CD4-positive, alpha-beta T cell treated with Interleukin-17A for 4 hours (primary cell): ENCODE results near the gene LDB3.
A peak's percentile ranks its signal among the peaks of the same experiment; 100 is the strongest.

Source experiments
- DNase-seq: peaks from one replicate; pipeline ENCODE4 v3.0.0-alpha.2; 2020; ENCODE audit warnings: mixed read lengths

The LDB3 gene

DNA sequence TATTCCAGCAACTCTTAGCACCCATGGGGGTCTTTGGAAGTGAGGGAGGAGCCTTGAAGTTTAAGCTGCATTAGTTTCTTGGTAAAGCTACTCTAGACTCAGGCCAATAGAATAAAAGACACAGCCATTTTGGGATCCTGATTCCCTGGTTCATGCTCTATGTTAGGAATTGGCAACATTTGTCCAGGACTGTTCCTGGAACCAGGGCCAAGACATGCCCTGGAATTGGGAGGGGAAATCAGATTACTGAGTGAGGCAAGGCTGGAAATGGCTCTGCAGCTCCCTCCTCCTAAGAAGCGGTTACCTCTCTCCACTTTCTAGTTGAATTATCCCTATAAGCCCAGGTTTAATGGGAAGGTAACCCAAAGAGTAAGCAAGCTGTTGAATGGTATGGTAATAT is 73.9 kb downstream of the LDB3 start:
- no peak for DNase-seq

DNA sequence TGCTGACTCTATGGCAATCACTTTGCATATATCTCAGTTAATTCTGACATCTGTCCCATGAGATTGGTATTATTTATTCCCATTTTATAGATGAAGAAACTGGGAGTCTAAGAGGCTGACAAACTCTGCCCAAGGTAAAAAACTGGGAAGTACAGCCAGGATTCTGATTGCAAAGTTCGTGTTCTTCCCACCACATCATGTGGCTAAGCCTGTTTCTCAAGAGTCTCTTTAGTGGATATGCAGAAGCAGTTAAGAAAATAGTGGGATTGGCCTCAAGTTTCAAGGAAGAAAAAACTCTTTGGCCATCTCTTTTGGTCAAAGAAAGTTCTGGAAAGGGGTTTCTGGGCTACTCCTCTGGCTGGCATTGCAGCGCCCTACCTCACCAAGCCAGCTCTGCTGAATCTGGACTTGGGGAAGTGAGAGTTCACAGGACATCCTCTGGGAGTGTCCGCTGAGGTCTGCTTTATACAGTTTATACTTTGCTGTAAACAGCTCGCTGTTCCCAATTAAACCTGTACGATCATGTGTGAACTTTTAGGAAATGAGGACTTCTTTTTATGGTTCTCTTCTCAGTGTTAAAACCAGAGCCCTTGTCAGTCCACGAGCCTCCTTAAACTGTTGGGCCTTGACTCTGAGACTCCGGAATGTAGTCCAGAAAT is 75.9 kb downstream of the LDB3 start:
- DNase-seq: no peak

DNA sequence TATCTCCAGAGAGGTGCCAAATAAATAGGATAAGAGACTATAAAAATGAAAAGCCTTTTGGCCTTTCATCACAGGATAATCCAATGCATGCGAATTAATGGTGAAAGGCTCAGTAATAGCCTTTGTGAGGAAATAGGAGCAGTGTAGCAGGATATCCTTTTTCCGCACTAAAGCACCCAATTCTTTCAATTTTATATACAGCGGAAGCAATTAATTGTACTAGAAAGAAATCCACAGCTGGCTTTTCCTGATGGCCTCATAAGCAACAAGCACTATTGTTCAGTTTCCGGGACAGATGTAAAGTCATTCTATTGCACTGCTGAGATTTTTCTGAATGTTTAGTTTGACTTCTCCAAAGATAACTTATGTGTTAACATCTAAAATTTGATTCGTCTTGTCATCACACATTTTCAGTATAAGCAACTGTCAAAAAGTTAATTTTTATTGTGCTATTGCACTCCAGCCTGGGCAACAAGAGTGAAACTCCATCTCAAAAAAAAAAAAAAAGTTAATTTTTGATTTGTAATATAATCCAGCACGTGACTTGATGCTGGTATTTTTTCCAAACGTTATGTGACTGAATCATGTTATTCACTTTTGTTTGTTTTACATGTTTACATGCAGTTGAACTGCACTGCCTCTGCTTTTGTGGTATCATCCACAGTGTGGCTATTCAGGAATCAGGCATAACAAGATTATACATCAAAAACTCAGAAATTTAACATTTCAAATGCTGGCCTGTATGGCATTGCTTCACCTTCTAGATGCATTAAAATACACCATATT is 79.7 kb downstream of the LDB3 start:
- no peak for DNase-seq

DNA sequence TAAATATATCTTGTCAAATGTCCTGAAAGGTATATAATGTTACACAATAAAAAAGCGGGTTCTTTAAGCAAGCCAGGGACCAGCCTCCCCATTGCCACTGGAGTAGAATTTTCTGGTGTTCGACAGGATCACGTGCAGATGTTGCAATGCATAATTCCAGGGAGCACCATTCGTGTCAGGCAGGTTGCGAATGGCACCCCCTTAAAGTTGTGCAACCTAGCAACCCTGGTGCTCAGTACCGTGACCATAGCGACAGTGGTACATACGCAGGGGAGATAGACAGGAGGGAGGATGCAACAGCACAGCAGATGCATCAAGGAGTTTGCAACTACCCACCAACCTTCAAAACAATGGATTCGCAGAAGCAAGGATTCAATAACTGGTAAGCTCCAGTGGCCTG is 81.5 kb downstream of the LDB3 start:
- no peak for DNase-seq

DNA sequence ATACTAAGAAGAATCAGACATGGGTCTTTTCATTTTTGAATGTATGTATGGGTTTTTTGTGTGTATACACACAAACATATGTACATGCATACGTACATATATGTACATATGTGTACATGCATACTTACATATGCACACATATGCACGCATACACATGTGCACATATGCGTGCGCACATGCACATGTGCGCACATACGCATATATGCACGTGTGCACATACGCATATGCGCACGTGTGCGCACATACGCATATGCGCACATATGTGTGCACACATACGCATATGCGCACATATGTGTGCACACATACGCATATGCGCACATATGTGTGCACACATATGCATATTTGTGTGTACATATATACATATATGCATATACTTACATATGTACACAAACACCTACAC is 83.2 kb downstream of the LDB3 start:
- DNase-seq: no peak

DNA sequence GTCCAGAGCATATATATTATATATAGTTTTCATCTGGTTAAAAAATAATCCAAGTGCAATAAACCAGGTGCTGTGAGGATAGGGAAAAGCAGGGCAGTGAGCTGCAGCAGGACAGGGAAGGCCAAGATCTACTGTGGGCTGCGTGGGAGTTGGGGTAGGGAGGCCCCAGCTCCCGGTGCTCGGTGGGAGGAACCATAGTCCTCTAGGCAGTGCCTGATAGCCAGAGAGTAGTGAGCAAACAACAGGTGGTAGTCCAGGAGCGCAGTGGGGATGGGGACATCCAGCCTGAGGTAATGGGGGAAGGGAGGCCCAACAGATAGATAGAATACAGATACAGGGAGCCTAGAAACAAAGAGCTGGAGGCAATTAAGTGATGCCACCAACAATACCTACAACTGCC is 84.0 kb downstream of the LDB3 start:
- no peak for DNase-seq

DNA sequence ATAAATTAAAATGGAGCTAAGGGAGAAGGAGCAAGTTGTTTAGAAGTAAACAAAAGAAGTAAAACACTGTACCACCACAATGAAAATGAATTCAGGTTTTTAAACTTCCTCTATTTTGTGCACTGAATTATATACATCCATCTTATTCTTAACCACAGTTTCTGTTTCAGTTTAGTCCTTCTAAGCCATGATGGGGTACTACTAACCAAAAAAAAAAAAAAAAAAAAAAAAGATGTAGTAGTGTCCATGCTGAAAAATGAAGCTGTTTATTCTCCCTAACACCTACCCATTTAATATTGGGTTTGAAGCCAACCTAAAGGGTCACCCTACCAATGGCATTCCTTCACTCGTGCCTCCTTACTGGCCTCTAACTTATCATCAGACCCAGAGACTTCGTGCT is 84.7 kb downstream of the LDB3 start:
- no peak for DNase-seq

DNA sequence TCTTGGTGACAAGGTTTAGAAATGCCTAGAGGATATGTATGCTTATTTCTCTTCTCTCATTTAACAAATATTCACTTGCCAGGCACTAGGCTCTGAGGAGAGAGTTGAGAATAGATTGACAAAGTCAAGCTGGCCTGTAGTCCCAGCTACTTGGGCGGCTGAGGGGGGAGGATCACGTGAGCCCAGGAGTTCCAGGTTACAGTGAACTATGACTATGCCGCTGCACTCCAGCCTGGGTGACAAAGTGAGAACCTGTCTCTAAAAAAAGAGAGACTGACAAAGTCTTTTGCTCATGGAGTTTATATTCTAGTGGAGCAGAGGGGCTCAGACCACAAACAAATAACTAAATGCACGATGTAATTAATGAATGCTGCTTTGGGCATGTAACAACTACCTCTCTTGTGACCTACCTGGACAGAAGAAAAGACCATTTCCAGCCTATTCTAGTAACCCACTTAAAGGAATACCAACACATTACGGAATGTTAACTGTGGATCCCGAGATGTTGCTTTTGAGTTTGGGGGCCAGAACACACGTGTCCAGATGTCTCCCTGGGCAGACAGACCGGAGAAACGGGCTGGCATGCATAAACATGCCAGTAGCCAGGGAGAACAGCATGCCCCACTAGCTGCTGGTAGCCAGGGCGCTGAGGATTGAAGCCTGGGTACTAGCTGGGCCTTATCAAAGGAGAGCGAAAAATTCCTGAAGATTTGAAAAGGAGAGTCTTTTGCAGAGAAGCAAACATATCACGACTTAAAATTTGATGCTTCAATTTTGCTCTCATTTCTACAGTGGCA is 85.5 kb downstream of the LDB3 start:
- no peak for DNase-seq

DNA sequence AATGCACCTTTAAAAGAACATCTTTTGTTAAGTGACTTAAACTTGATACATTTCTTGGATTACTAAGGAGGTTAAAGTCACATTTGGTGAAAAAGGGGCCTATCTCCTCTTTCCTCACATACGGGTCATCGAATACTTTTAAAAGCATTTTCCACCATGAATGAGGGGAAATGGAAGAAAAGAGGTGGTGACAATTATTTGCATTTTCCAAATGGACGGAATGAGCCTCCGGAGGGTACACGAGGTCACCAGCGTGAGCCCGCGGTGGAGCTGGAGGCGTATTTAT is 87.1 kb downstream of the LDB3 start:
- no peak for DNase-seq

DNA sequence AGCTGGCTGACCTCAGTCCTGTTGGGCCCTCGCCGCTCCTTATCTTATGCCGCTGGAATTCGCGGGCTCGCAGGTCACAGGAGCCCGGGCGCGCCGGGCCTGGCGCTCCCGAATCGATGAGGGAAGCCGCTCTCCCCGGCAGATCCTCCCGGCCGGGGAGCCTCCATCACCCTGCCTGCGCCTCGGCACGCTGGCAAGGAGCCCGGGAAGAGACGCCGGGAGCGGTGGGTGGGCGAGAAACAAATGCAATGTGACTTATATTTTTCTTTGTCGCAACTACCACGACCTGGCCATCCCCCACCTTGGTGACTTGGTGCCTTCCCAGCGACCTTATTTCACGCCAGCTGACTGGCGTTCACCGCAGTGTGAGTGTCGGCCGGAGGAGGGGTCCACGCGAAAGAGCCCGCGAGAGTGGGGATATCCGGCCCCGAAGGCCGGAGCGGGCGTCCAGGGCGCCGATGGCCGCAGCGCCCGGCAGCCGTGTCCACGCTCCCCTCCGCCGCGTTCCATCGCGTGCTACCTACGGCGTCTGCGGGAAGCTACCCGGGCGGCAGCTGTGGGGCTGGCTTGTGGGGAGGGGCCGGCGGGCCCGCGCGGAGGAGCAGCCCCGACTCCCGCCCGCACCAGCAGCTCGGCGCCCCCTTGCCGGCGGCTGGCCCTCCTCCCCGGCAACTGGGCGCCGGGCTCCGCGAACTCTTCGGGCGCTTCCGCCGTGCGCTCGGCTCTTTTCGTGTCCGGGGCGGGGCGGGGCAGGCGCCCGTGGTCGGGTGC is 87.6 kb downstream of the LDB3 start:
- DNase-seq: peak; percentile 91

DNA sequence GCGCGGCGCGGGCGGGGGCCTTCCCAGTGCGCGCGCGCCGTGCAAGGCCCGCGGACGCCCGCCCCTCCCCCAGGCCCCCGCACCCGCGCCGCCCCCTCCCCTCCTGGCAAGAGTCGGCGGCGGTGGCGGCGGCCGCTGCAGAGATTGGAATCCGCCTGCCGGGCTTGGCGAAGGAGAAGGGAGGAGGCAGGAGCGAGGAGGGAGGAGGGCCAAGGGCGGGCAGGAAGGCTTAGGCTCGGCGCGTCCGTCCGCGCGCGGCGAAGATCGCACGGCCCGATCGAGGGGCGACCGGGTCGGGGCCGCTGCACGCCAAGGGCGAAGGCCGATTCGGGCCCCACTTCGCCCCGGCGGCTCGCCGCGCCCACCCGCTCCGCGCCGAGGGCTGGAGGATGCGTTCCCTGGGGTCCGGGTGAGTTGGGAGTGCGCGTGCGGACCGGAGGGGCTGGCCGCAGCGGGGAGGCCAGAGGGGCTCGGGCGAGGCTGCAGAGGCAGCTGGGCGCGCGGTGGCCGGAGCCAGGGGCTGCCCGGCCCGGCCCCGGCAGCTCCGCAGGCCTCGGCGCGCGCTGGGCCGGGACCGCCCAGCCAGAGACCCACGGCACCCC is 88.3 kb downstream of the LDB3 start, which contains the start of gene BMPR1A:
Gene BMPR1A (plus strand): TSS at position 109 of the 602 bp plus-strand sequence. CDS start 119,400 bp downstream, outside the sequence.
- DNase-seq: no peak

DNA sequence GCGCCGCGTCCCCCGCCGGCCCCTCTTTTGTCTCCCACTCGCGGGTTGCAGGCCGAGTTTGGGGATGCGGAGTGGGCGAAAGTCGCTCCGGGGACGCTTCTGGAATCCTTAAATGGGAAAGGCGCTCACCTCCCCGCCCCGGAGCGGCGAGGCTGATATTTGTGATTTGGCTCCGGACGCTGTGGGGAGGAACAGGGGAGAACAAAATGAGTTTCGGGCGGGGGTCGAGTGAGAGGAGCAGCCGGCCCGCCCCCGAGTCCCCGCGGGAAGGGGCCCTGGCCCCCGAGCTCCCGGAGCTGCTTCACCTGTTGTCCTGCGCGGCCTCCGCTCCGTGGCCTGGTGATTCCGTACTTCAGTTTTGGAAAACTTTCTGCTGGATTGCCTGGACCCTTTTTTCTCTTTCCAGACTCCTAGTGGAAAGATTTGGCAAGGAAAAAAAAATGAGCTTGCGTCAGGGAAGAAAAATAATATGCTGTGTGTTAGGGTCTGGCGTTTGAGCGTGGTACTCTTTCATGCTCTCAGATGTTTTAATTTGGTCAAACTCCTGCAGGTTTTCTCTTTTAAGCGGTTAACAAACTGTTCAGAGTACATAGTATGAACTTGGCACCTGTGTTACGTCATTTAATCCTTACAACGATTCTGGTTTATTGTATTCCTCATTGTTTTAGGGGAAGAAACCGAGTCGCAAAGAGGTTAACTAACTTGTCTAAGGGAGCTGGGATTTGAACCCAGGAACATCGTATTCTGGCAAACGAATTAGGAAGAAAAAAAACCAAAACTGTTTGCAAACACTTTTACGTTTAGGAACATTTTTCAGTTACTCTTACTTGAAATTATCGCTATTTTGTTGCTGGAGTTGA is 89.0 kb downstream of the LDB3 start:
- DNase-seq: peak; percentile 26

DNA sequence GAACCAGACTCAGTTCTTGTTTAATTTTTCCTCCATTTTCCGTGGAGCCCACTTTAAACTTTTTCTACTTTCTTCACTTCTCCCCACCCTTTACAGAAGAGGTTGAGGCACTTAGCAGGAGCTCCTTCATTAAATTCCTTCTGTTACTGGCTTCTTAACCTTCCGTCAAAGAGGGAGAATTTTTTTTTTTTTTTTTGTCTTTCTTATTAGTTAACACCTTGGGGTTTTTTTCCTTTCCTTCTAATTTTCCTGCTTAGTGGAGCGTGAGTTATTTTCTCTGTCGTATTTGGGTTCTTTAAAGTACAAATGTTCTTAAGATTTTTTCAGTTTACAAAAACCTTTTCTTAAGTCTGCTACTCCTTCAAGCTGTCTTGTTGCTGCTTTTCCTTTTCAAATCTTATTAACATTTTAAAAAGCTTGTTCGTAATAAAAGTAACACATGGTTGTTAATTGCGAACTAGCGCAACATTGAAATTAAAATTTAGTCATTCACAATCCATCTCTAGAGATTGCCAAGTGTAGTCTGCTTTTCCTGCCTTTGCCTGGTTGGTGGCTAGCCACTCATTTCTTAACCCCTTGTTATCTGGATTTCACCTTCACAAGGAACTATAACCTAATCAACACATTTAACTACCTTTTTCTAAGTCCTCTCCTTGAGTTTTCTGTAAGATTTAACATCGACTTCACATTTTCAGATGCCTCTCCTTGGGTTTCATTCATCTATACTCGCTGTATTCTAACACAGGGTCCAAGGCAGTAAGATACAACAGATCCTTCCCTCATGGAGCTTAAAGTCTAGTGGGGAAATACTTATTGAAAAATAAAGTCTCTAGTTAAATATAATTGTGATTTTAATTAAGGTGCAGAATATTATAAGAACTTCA is 90.1 kb downstream of the LDB3 start:
- DNase-seq: no peak

DNA sequence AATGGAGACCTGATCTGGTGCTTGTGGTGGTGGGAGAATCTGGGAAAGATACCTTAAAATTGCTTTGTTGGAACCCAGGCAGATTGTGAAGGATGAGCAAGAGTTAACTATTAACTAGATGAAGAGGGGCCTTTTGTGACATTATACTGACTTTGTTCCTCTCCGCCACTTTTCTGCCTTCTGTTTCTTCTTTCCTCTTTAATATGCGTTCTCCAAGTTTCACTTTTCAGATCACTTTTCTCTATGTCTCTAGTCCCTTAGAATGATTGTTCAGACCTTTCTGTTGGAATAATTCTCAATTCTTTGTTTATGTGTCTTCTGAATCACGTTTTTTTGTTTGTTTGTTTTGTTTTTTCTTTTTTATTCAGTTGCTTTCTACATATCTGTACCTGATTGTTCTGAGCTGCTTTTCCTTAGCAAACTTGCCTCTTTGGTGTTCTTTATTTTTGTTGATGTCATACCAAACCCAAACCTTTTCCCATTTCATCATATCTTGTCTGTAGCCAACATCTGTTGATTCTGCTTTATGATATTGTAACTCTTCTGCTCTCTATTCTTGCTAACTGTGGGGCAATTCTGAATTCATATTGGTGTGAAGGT is 90.9 kb downstream of the LDB3 start:
- DNase-seq: no peak

DNA sequence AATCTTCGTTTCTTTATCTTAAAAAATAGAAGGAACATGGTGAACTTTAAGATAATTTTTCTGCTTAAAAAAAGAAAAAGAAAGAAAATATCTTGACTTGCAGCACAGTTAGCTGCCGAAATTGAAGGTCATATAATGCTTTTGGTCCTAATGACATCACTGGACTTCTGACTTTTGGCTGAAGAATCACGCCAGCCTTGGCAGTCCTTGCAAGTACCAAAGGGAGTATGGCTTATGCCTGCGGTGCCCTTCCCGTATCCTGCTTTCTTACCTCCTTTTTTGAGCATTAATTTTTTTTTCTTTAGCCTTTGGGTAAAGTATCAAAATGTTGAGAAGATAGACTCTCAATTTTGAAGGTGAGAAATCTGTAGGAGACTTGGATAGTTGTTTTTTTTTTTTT is 95.1 kb downstream of the LDB3 start:
- no peak for DNase-seq

DNA sequence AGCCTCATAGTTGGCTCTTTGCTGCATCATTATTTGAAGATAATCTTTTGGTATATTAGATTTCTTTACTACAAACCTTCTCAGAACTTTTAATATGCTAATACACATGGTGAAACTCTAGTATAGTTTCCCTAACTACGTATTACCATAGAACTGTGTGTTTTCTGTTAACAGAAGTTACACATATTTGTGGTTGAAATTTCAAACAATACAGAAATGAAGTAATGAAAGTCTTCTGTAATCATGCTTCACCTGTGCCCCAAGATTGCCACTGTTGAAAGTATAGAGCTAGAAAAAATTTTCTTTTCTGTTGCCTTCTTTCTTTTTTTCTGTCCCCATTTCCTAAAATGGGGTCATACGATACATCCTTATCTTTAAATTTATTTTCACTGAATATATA is 97.2 kb downstream of the LDB3 start:
- no peak for DNase-seq

DNA sequence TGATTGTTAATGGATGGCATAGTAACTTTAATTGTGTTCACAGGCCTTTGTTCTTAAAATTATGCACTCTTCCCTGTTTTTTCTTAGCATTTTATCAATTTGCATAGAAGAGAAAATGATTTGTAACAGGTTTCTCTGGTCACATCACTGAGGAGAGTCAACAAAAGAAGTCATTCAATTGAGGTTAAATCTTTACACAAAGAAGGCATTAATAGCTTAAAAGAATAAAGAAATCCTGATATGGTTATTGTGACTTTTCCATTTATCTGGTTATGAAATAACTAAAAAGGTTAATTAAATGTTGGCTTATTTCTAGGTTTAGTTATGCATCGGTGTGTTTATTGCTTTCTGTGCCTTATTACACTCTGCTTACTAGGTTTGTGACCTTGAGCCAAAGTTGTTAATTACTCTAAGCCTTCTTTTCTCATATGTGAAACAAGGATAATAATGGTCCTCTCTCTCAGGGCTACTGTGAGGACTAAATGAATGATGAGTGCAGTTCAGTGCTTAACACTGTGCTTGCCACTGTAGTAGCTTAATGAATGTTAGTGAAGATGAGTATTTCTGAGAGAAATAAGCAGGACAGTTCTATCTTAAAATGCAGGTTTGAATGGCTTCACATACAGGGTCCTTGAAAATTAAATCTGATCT is 100.2 kb downstream of the LDB3 start:
- no peak for DNase-seq

DNA sequence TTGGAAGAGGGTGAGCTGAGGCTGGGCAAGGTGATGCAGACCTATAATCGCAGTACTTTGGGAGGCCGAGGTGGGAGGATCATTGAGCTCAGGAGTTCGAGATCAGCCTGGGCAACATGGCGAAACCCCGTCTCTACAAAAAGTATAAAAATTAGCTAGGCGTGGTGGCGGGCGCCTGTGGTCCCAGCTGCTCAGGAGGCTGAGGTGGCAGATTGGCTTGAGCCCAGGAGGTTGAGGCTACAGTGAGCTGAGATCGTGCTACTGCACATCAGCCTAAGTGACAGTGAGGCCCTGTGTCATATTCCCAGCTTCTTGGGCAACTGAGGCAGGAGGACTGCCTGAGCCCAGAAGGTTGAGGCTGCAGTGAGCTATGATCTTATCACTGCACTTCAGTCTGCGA is 101.7 kb downstream of the LDB3 start:
- DNase-seq: no peak

DNA sequence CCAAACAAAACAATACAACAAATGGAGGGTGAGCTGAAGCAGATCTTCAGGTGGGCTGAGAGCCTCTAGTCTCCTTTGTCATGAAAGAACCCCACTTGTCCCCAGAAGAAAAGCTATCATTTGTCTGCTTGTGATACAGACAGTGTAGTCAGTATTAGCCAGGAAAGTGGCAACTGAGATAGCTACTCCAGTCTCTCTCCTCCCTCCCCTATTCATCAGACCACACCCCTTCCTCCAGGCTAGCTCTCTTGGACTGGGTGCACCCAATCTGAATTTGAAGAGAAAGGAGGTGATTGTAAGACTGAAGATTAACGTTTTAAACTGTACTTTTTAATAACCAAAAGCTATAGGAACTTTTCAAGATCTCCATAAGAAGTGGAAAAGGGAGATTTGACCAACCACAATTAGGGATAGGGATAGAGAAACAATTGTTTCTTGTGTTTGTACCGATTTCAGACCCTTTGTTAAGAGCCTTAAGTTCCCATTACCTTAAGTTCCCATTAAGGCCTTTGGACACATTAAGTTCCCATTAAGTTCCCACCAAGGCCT is 102.2 kb downstream of the LDB3 start:
- no peak for DNase-seq
